ENCODE results near the gene BIRC2.

BIRC2 gene

GRCh38 chr11:102405501-102405900, 58.5 kb downstream of the BIRC2 start:
- H3K4me3 ChIP-seq (ENCODE audit: low read length) = no peak overlapping the region

DNA sequence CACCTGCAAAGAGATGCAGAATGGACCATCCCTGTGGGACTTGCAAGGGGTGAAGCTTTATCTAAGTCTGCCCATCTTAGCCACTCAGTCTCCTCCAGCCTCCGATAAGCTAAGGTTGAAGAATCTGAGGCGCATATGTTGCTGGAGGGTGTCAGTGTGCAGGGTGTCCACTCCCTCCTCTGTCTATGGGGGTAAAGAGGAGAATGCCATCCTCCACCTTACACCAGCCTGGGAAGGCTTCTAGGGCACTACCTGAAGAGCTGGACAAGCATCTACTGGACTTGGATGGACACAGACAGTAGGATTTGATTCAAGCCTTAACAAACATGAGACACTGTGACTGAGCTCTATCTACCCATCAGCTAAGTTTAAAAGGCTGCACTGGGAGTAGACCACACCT, 59.1 kb downstream of the BIRC2 start:
- Histone ChIP-seq H4K20me1 (ENCODE audit: insufficient read depth, low read length) (peaks cover 33% of the 10 kb centered on the region), H3K36me3 (replicated peaks; ENCODE audit: low read depth, low read length) (peaks cover 4% of the 10 kb centered on the region), H3K9ac (ENCODE audit: low read length) (no peak overlapping the region), H3K9me3 (ENCODE audit: insufficient read depth, low read length) (no peaks in the 10 kb centered on the region), H3K27ac (ENCODE audit: low read length) (no peak overlapping the region), H3K4me3 (ENCODE audit: low read length) (no peak overlapping the region), H3K4me2 (ENCODE audit: low read length) (no peak overlapping the region), H3K4me1 (ENCODE audit: low read length) (peaks cover 8% of the 10 kb centered on the region), H2AFZ (ENCODE audit: low read depth, low read length) (no peak overlapping the region), H3K79me2 (ENCODE audit: low read length) (peaks cover 26% of the 10 kb centered on the region; the same call in 1 of the 2 replicates), H3K27me3 (ENCODE audit: low read depth, low read length) (no peaks in the 10 kb centered on the region)
- TF ChIP-seq EZH2phosphoT487 (IDR thresholded peaks at IDR 0.05; ENCODE audit: low read depth) = no peak
- no peak for TF ChIP-seq CTCF (IDR thresholded peaks at IDR 0.05; ENCODE audit: low read depth, low read length)

More at GRCh38 chr11:102405501-102405900, 58.5 kb downstream of the BIRC2 start:
- Histone ChIP-seq H3K27me3 (ENCODE audit: low read depth, low read length) (no peaks in the 10 kb centered on the region), H3K9ac (ENCODE audit: low read length) (no peak overlapping the region), H3K79me2 (ENCODE audit: low read length) (peaks cover 25% of the 10 kb centered on the region; the same call in 1 of the 2 replicates), H4K20me1 (ENCODE audit: insufficient read depth, low read length) (peaks cover 30% of the 10 kb centered on the region), H3K4me1 (ENCODE audit: low read length) (peaks cover 8% of the 10 kb centered on the region), H3K9me3 (ENCODE audit: insufficient read depth, low read length) (no peaks in the 10 kb centered on the region), H3K4me2 (ENCODE audit: low read length) (no peak overlapping the region), H2AFZ (ENCODE audit: low read depth, low read length) (no peak overlapping the region), H3K36me3 (replicated peaks; ENCODE audit: low read depth, low read length) (peaks cover 7% of the 10 kb centered on the region), H3K27ac (ENCODE audit: low read length) (no peak overlapping the region)
- TF ChIP-seq EZH2phosphoT487 (IDR thresholded peaks at IDR 0.05; ENCODE audit: low read depth) (no peak), CTCF (IDR thresholded peaks at IDR 0.05; ENCODE audit: low read depth, low read length) (no peak)

DNA sequence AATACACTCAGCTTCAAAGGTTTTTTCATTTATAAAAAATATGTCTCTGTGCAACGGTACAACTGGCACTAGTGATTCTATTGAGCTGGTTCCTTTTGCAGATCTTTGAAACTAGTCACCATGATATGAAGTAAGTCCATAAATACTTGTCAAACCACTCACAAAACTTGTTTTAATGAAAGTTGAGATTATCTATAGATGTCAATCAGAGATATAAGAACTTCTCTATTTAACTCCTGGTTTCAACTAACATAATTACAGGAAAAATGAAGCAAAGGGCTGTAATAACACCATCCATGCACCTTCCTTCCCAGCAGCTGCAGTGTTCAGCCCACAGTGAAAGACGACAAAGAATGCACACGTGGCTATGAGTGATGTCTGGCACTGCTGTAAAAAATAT, 60.9 kb downstream of the BIRC2 start:
- Histone ChIP-seq H3K4me3 (ENCODE audit: low read length) (no peak overlapping the region), H3K27me3 (ENCODE audit: low read depth, low read length) (no peaks in the 10 kb centered on the region), H4K20me1 (ENCODE audit: insufficient read depth, low read length) (peaks cover 31% of the 10 kb centered on the region), H3K9me3 (ENCODE audit: insufficient read depth, low read length) (no peaks in the 10 kb centered on the region), H3K9ac (ENCODE audit: low read length) (no peak overlapping the region), H3K79me2 (ENCODE audit: low read length) (peaks cover 36% of the 10 kb centered on the region; the same call in 1 of the 2 replicates), H2AFZ (ENCODE audit: low read depth, low read length) (no peak overlapping the region), H3K4me2 (ENCODE audit: low read length) (no peak overlapping the region), H3K36me3 (replicated peaks; ENCODE audit: low read depth, low read length) (no peaks in the 10 kb centered on the region), H3K27ac (ENCODE audit: low read length) (no peak overlapping the region), H3K4me1 (ENCODE audit: low read length) (peaks cover under 1% of the 10 kb centered on the region)
- TF ChIP-seq EZH2phosphoT487 (IDR thresholded peaks at IDR 0.05; ENCODE audit: low read depth) (no peak), CTCF (IDR thresholded peaks at IDR 0.05; ENCODE audit: low read depth, low read length) (no peak)

DNA sequence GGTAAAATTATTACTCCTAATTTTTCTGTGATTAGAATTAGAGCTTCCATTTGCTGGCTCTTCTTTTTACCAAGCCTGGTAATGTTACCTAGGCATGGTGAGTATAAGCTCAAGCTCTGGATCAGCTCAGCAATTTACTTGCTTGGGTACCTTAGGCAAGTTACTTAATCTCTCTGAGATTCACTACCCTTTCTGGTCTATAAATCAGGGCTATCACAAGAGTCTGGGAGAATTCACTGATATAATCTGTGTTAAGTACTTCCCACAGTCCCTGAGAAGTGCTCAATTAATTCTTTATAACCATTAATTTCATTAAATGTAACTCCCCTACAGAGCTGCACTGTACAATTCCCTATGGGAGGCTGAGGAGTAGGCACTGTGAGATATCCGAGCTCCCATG, 61.3 kb downstream of the BIRC2 start:
- TF ChIP-seq EZH2phosphoT487 (IDR thresholded peaks at IDR 0.05; ENCODE audit: low read depth) (no peak), CTCF (IDR thresholded peaks at IDR 0.05; ENCODE audit: low read depth, low read length) (no peak)
- no peak overlapping the region for H3K4me3 ChIP-seq (ENCODE audit: low read length)
- peaks cover 30% of the 10 kb centered on the region for H4K20me1 ChIP-seq (ENCODE audit: insufficient read depth, low read length)
- no peak overlapping the region for H3K9ac ChIP-seq (ENCODE audit: low read length)
- H3K79me2 ChIP-seq (ENCODE audit: low read length) = peaks cover 40% of the 10 kb centered on the region
- no peak overlapping the region for H3K4me2 ChIP-seq (ENCODE audit: low read length)
- no peaks in the 10 kb centered on the region for H3K36me3 ChIP-seq (replicated peaks; ENCODE audit: low read depth, low read length)
- no peaks in the 10 kb centered on the region for H3K9me3 ChIP-seq (ENCODE audit: insufficient read depth, low read length)
- no peaks in the 10 kb centered on the region for H3K4me1 ChIP-seq (ENCODE audit: low read length)
- no peak overlapping the region for H2AFZ ChIP-seq (ENCODE audit: low read depth, low read length)
- H3K27ac ChIP-seq (ENCODE audit: low read length) = no peak overlapping the region
- no peaks in the 10 kb centered on the region for H3K27me3 ChIP-seq (ENCODE audit: low read depth, low read length)

Measured in OCI-LY3 (cell line).